Neural progenitor cell (in vitro differentiated cells): Measurements from ENCODE around the gene ZC2HC1C. TPM values are rescaled to one million over a fixed set of nuclear protein-coding genes. Genes with fewer than 3 reads are reported as not detected.

Experiments
- DNase-seq: peaks from one replicate; pipeline ENCODE4 v3.0.0-alpha.2; 2016; ENCODE audit warnings: low spot score
- H2AFZ ChIP-seq: fragments of 200-600 bp; sonication (generic); replicated peaks from 2 replicates; pipeline ENCODE4 v1.6.1; 2016; ENCODE audit warnings: antibody characterized with exemption
- H3F3A ChIP-seq: fragments of 200-600 bp; sonication (generic); 2 replicates; pipeline ENCODE4 v1.6.1; 2016; ENCODE audit warnings: antibody characterized with exemption, low read depth
- H3K27ac ChIP-seq: fragments of 200-600 bp; sonication (generic); 2 replicates; pipeline ENCODE4 v1.5.1; 2016; ENCODE audit warnings: mild to moderate bottlenecking
- H3K27me3 ChIP-seq: fragments of 200-600 bp; sonication (generic); 2 replicates; pipeline ENCODE4 v1.6.1; 2016; ENCODE audit warnings: mild to moderate bottlenecking, moderate library complexity
- H3K36me3 ChIP-seq: fragments of 200-600 bp; sonication (generic); 2 replicates; pipeline ENCODE4 v1.5.1; 2016
- H3K4me1 ChIP-seq: fragments of 200-600 bp; sonication (generic); 2 replicates; pipeline ENCODE4 v1.6.1; 2016; ENCODE audit warnings: mixed run types
- H3K4me2 ChIP-seq: fragments of 200-600 bp; sonication (generic); 2 replicates; pipeline ENCODE4 v1.6.1; 2016
- H3K4me3 ChIP-seq: fragments of 200-600 bp; sonication (generic); 2 replicates; pipeline ENCODE4 v1.5.1; 2016
- H3K79me2 ChIP-seq: fragments of 200-600 bp; sonication (generic); 2 replicates; pipeline ENCODE4 v1.6.1; 2016; ENCODE audit warnings: low read depth
- H3K9ac ChIP-seq: fragments of 200-600 bp; sonication (generic); 2 replicates; pipeline ENCODE4 v1.6.1; 2016
- H3K9me3 ChIP-seq: fragments of 200-600 bp; sonication (generic); 2 replicates; pipeline ENCODE4 v1.5.1; 2016; ENCODE audit warnings: low read depth
- H4K20me1 ChIP-seq: fragments of 200-600 bp; sonication (generic); 2 replicates; pipeline ENCODE4 v1.6.1; 2016; ENCODE audit warnings: low read depth
- H3K27ac Mint-ChIP-seq: 3 replicates; pipeline ENCODE4 v1.8.0; 2021; ENCODE audit warnings: mixed read lengths
- H3K27me3 Mint-ChIP-seq: 2 replicates; pipeline ENCODE4 v1.8.0; 2022; ENCODE audit warnings: low read depth, mild to moderate bottlenecking, inconsistent platforms, moderate library complexity, mixed read lengths; ENCODE audit not compliant: insufficient read depth
- H3K36me3 Mint-ChIP-seq: 3 replicates; pipeline ENCODE4 v1.8.0; 2021; ENCODE audit warnings: mixed read lengths
- H3K4me1 Mint-ChIP-seq: 3 replicates; pipeline ENCODE4 v1.8.0; 2021; ENCODE audit warnings: mixed read lengths
- H3K4me3 Mint-ChIP-seq: 3 replicates; pipeline ENCODE4 v1.8.0; 2021; ENCODE audit warnings: mild to moderate bottlenecking, moderate library complexity, mixed read lengths
- H3K9me3 Mint-ChIP-seq: 3 replicates; pipeline ENCODE4 v1.8.0; 2020; ENCODE audit warnings: mixed read lengths
- EZH2 ChIP-seq: fragments of 200-600 bp; sonication (generic); IDR thresholded peaks from 2 replicates; pipeline ENCODE4 v1.6.1; 2017; ENCODE audit warnings: antibody characterized with exemption, mild to moderate bottlenecking, moderate library complexity
- EZH2phosphoT487 ChIP-seq: fragments of 200-600 bp; sonication (generic); IDR thresholded peaks from 2 replicates; pipeline ENCODE4 v1.6.1; 2017; ENCODE audit warnings: antibody characterized with exemption
- total RNA-seq: library from RNA; depleted of rRNA; stranded (reverse); fragments of >200 nt; gene quantifications from 2 replicates; pipeline ENCODE4 v1.2.3, GENCODE V29; 2015; ENCODE audit warnings: low replicate concordance
- TF ChIP-seq, protein P1 (sequence below): fragments of 200-600 bp; sonication (generic); IDR thresholded peaks from 2 replicates; pipeline ENCODE4 v1.5.1; 2017; ENCODE audit warnings: antibody characterized with exemption, mild to moderate bottlenecking

ZC2HC1C gene
- total RNA-seq, 1 donor from 2014 or later = 0.94 TPM

DNA sequence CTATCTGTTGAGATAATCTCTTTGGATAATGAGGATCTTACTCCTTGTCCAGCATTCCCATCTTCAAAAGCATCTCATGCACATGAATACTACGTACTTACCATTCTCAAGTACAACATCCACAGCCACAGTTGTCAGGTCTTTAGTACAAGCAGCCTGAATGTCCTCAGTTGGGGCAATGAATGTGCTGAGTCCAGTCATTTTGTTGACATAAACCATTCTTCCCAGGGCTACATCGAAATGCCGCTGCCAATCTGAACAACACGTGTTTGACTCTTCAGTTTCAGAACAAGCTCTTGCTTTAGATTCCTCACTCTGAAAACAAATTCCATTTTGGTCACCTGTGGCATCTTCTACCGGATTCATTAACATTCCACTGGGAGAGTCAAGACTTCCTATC is 23.2 kb upstream of the ZC2HC1C start:
- H3K9me3 ChIP-seq = no peaks in the 10 kb centered on the region
- no peak overlapping the region for H3K9ac ChIP-seq
- Mint-ChIP-seq H3K4me1 (peaks cover 9% of the 10 kb centered on the region), H3K9me3 (peaks cover 7% of the 10 kb centered on the region), H3K27me3 (peaks cover 2% of the 10 kb centered on the region), H3K36me3 (peaks cover 37% of the 10 kb centered on the region), H3K4me3 (no peak overlapping the region), H3K27ac (no peak overlapping the region)
- H3K79me2 ChIP-seq = peaks cover 14% of the 10 kb centered on the region
- H3K4me3 ChIP-seq = no peak overlapping the region
- H4K20me1 ChIP-seq = no peaks in the 10 kb centered on the region
- no peaks in the 10 kb centered on the region for H3K36me3 ChIP-seq
- TF ChIP-seq EZH2 (no peak), EZH2phosphoT487 (no peak)
- TF ChIP-seq, protein P1, sequence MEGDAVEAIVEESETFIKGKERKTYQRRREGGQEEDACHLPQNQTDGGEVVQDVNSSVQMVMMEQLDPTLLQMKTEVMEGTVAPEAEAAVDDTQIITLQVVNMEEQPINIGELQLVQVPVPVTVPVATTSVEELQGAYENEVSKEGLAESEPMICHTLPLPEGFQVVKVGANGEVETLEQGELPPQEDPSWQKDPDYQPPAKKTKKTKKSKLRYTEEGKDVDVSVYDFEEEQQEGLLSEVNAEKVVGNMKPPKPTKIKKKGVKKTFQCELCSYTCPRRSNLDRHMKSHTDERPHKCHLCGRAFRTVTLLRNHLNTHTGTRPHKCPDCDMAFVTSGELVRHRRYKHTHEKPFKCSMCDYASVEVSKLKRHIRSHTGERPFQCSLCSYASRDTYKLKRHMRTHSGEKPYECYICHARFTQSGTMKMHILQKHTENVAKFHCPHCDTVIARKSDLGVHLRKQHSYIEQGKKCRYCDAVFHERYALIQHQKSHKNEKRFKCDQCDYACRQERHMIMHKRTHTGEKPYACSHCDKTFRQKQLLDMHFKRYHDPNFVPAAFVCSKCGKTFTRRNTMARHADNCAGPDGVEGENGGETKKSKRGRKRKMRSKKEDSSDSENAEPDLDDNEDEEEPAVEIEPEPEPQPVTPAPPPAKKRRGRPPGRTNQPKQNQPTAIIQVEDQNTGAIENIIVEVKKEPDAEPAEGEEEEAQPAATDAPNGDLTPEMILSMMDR = no peak
- H3K4me1 ChIP-seq = peaks cover 10% of the 10 kb centered on the region
- peaks cover 9% of the 10 kb centered on the region for H3F3A ChIP-seq
- no peak overlapping the region for H2AFZ ChIP-seq
- no peak overlapping the region for H3K27ac ChIP-seq
- H3K4me2 ChIP-seq = no peak overlapping the region
- no peaks in the 10 kb centered on the region for H3K27me3 ChIP-seq
- DNase-seq = no peak

DNA sequence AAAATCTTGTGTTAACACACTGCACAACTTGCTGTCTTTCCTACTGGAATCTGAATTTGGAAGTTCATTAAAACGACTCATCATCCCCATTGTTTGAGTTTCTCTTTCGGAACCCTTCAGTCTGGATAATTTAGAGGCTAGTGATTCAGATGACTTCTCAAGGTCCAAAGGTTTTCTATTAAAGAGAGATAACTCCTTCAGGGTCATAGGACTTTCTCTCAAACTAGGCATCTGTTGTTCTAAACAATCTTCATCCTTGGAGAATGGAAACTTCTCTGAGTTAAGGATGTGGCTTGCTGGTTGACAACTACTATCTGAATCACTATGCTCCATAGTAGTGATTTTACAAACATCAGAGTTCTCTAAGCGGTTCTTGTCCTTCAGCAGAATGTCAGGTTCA is 22.5 kb upstream of the ZC2HC1C start:
- Mint-ChIP-seq H3K4me1 (peaks cover 12% of the 10 kb centered on the region), H3K27me3 (peaks cover 5% of the 10 kb centered on the region), H3K27ac (no peak overlapping the region), H3K9me3 (peaks cover 7% of the 10 kb centered on the region), H3K36me3 (peaks cover 37% of the 10 kb centered on the region), H3K4me3 (no peak overlapping the region)
- peaks cover 10% of the 10 kb centered on the region for H3K4me1 ChIP-seq
- no peaks in the 10 kb centered on the region for H4K20me1 ChIP-seq
- no peak overlapping the region for H3K4me3 ChIP-seq
- H3K27ac ChIP-seq = no peak overlapping the region
- peaks cover 14% of the 10 kb centered on the region for H3F3A ChIP-seq
- no peaks in the 10 kb centered on the region for H3K9me3 ChIP-seq
- no peaks in the 10 kb centered on the region for H3K27me3 ChIP-seq
- H3K4me2 ChIP-seq = no peak overlapping the region
- DNase-seq = no peak
- H3K79me2 ChIP-seq = peaks cover 14% of the 10 kb centered on the region
- TF ChIP-seq EZH2phosphoT487 = no peak
- TF ChIP-seq EZH2 = no peak
- TF ChIP-seq, protein P1 = no peak
- H3K9ac ChIP-seq = no peak overlapping the region
- no peaks in the 10 kb centered on the region for H3K36me3 ChIP-seq
- H2AFZ ChIP-seq = no peak overlapping the region

DNA sequence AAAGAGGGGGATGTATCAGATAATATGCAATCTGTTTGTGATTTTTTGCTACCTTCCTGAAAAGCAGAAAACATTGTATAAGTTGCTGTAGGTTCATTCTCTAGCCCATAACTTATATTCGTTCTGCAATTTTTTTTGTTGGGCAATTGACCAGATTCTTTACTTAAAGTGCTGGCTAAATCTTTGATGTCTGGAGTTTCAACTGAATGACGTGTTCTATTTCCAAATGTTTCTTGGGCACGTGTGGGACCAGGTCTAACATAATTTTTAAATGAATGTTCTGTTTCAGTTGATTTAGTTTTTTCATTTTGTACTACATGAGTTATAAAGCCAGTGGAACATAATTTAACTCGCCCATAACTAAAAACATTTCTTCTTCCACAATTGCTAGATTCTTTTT is 21.9 kb upstream of the ZC2HC1C start:
- H2AFZ ChIP-seq = no peak overlapping the region
- H4K20me1 ChIP-seq = no peaks in the 10 kb centered on the region
- H3K4me1 ChIP-seq = peaks cover 10% of the 10 kb centered on the region
- H3K9me3 ChIP-seq = no peaks in the 10 kb centered on the region
- H3K36me3 Mint-ChIP-seq = peaks cover 35% of the 10 kb centered on the region
- H3K4me2 ChIP-seq = no peak overlapping the region
- H3K9ac ChIP-seq = no peak overlapping the region
- no peak overlapping the region for H3K27ac ChIP-seq
- H3K36me3 ChIP-seq = no peaks in the 10 kb centered on the region
- no peak overlapping the region for H3K27ac Mint-ChIP-seq
- H3K9me3 Mint-ChIP-seq = peaks cover 7% of the 10 kb centered on the region
- peaks cover 5% of the 10 kb centered on the region for H3K27me3 Mint-ChIP-seq
- DNase-seq = no peak
- peaks cover 14% of the 10 kb centered on the region for H3K79me2 ChIP-seq
- peaks cover 15% of the 10 kb centered on the region for H3F3A ChIP-seq
- H3K4me3 Mint-ChIP-seq = no peak overlapping the region
- peaks cover 12% of the 10 kb centered on the region for H3K4me1 Mint-ChIP-seq
- TF ChIP-seq, protein P1 = no peak
- TF ChIP-seq EZH2phosphoT487 (no peak), EZH2 (no peak)
- H3K27me3 ChIP-seq = no peaks in the 10 kb centered on the region
- no peak overlapping the region for H3K4me3 ChIP-seq
